B cell (primary cell): ENCODE results near the gene HPS5. TPM values are rescaled to one million over a fixed set of nuclear protein-coding genes. Genes with fewer than 3 reads are reported as not detected.

Experiments
- ATAC-seq: fragments of 200-7000 bp; cut with Tn5 transposase; one replicate; pipeline ENCODE4 v1.10.0; 2021; ENCODE audit warnings: low read depth, mild to moderate bottlenecking, moderate number of reproducible peaks, moderate library complexity
- CTCF ChIA-PET: fragments of 350-600 bp; sonication (Branson Sonifier 250); formaldehyde crosslinking; loops from one replicate; lab custom pipeline; 2021; ENCODE audit warnings: antibody characterized with exemption, inconsistent platforms; lab: Charles Lee
- POLR2A ChIA-PET: fragments of 350-600 bp; sonication (Branson Sonifier 250); formaldehyde crosslinking; loops from one replicate; lab custom pipeline; 2021; ENCODE audit warnings: antibody characterized with exemption; lab: Charles Lee
- DNase-seq: peaks from one replicate; pipeline ENCODE4 v3.0.0; 2013
- H2AFZ ChIP-seq: 2 replicates; pipeline ENCODE4 v1.6.1; 2012; ENCODE audit warnings: mild to moderate bottlenecking, low read depth, low read length; ENCODE audit not compliant: insufficient read depth, poor library complexity, severe bottlenecking
- H3K27ac ChIP-seq, 2 donors: 1 replicate in 1 of 2; 2 replicates in 1 of 2; pipeline ENCODE4 v1.5.1; 2012 to 2013; ENCODE audit warnings: low read length in 2 of 2, mild to moderate bottlenecking in 2 of 2, moderate library complexity in 1 of 2
- H3K27me3 ChIP-seq, 4 experiments: fragments of 200-600 bp in 1 of 4; sonication (generic) in 1 of 4; replicated peaks in 1 of 4; 1 replicate in 2 of 4; 2 replicates in 2 of 4; pipeline versions ENCODE4 v1.6.1 to v1.7.0; 2013 to 2016; ENCODE audit warnings: low read length in 3 of 4, mild to moderate bottlenecking in 2 of 4, mixed read lengths in 1 of 4, moderate library complexity in 1 of 4; ENCODE audit not compliant: insufficient read depth in 4 of 4, control insufficient read depth in 3 of 4; ENCODE audit errors: control extremely low read depth in 1 of 4
- H3K36me3 ChIP-seq, 2 experiments: replicated peaks in 1 of 2; 1 replicate in 1 of 2; 2 replicates in 1 of 2; pipeline versions ENCODE4 v1.6.1 to v1.7.1; 2013; ENCODE audit warnings: low read length in 1 of 2; ENCODE audit not compliant: insufficient read depth in 2 of 2, control insufficient read depth in 1 of 2; ENCODE audit errors: control extremely low read depth in 1 of 2, extremely low read depth in 1 of 2
- H3K4me1 ChIP-seq, 2 donors: fragments of 200-600 bp in 1 of 2; sonication (generic) in 1 of 2; 1 replicate in 1 of 2; 2 replicates in 1 of 2; pipeline versions ENCODE4 v1.5.1 to v1.6.1; 2013 to 2017; ENCODE audit warnings: low read length in 2 of 2; ENCODE audit not compliant: control insufficient read depth in 2 of 2, insufficient read depth in 2 of 2
- H3K4me2 ChIP-seq: replicated peaks from 2 replicates; pipeline ENCODE3; 2012; ENCODE audit warnings: mild to moderate bottlenecking, low read depth, low read length; ENCODE audit not compliant: poor library complexity, severe bottlenecking
- H3K4me3 ChIP-seq, 5 experiments: fragments of 200-600 bp in 1 of 5; sonication (generic) in 1 of 5; 1 replicate in 3 of 5; 2 replicates in 2 of 5; pipeline versions ENCODE4 v1.5.1 to v1.7.0; 2011 to 2016; ENCODE audit warnings: low read length in 4 of 5, mild to moderate bottlenecking in 4 of 5, low read depth in 2 of 5, control low read depth in 1 of 5, moderate library complexity in 1 of 5; ENCODE audit not compliant: insufficient read depth in 1 of 5; ENCODE audit errors: control extremely low read depth in 1 of 5, extremely low read depth in 1 of 5
- H3K79me2 ChIP-seq: fragments of 200-600 bp; sonication (generic); one replicate; pipeline ENCODE4 v1.6.0; 2016; ENCODE audit warnings: low read length; ENCODE audit not compliant: control insufficient read depth, insufficient read depth
- H3K9ac ChIP-seq: fragments of 200-600 bp; sonication (generic); 2 replicates; pipeline ENCODE4 v1.6.1; 2017; ENCODE audit warnings: mild to moderate bottlenecking, low read length, moderate library complexity
- H3K9me3 ChIP-seq, 3 donors: one replicate each; pipeline versions ENCODE4 v1.6.1 to v1.7.1; 2013; ENCODE audit warnings: low read length in 2 of 3; ENCODE audit not compliant: control insufficient read depth in 2 of 3, insufficient read depth in 1 of 3; ENCODE audit errors: control extremely low read depth in 1 of 3
- H4K20me1 ChIP-seq: 2 replicates; pipeline ENCODE4 v1.6.0; 2012; ENCODE audit warnings: mild to moderate bottlenecking, low read length; ENCODE audit not compliant: insufficient read depth, control insufficient read depth, poor library complexity, severe bottlenecking
- H3K27ac Mint-ChIP-seq: one replicate; pipeline ENCODE4 v1.8.0; 2021; ENCODE audit warnings: mixed read lengths
- H3K27me3 Mint-ChIP-seq: one replicate; pipeline ENCODE4 v1.8.0; 2021; ENCODE audit warnings: mixed read lengths
- H3K4me1 Mint-ChIP-seq: one replicate; pipeline ENCODE4 v1.8.0; 2021; ENCODE audit warnings: mixed read lengths
- H3K4me3 Mint-ChIP-seq: one replicate; pipeline ENCODE4 v1.8.0; 2021; ENCODE audit warnings: mixed read lengths
- H3K9me3 Mint-ChIP-seq: one replicate; pipeline ENCODE4 v1.8.0; 2022; ENCODE audit warnings: mixed read lengths; ENCODE audit not compliant: insufficient read depth
- CTCF ChIP-seq: fragments of 200-600 bp; IDR thresholded peaks from one replicate; pipeline ENCODE4 v1.8.0; 2022; ENCODE audit warnings: antibody characterized with exemption, mild to moderate bottlenecking
- EZH2 ChIP-seq: IDR thresholded peaks from 2 replicates; pipeline ENCODE4 v1.6.1; 2012; ENCODE audit warnings: borderline replicate concordance, low read depth, mild to moderate bottlenecking, moderate library complexity, low read length; ENCODE audit not compliant: insufficient read depth, poor library complexity, severe bottlenecking
- WGBS: methylation state at CpG from one replicate; pipeline ENCODE4 v1.1.5; 2013; ENCODE audit warnings: missing lambda C conversion rate; ENCODE audit not compliant: insufficient coverage; 5-methylcytosine and 5-hydroxymethylcytosine counted together
- intact Hi-C: fragments of 100-400 bp; cut with micrococcal nuclease; formaldehyde crosslinking; loops from one replicate; pipeline ENCODE4 v1.10.0; 2022
- polyA plus RNA-seq: library from polyadenylated mRNA; depleted of rRNA; stranded (reverse); fragments of >200 nt; gene quantifications from 2 replicates; pipeline ENCODE4 v1.2.3, GENCODE V29; 2012
- total RNA-seq, 2 donors: library from RNA; stranded (reverse); fragments of 120-200 nt in 1 of 2; gene quantifications; 1 replicate in 1 of 2; 2 replicates in 1 of 2; pipeline versions ENCODE4 v1.2.3 to v1.2.4, GENCODE V29; 2013 to 2022

Gene HPS5
- total and polyA plus RNA-seq, 2 donors (not counting 1 experiment from before 2014, with no cell fraction given) = 15.2 to 31.3 TPM

GRCh38 chr11:18321578-18321968 is 367 bp downstream of the HPS5 start:
- POLR2A ChIA-PET = interaction anchor here (0.6 to 2.5 kb wide), 4 partner anchors 39 to 74 kb away, joined by 3 to 18 read pairs (median 6); partner anchors contain the start of gene LDHA
- TF ChIP-seq EZH2 = no peak
- no peak for TF ChIP-seq CTCF
- Mint-ChIP-seq H3K4me3 (peak overlapping the region; percentile 96), H3K27me3 (no peaks in the 10 kb centered on the region), H3K9me3 (no peaks in the 10 kb centered on the region), H3K27ac (peak overlapping the region; percentile 100), H3K4me1 (peaks cover 75% of the 10 kb centered on the region)
- CTCF ChIA-PET = interaction anchor here (1.0 to 2.5 kb wide), 4 partner anchors 10 to 206 kb away, joined by 4 to 11 read pairs (median 8); partner anchors contain the start of gene LDHA
- H2AFZ ChIP-seq = peak overlapping the region; percentile 95
- H3K9me3 ChIP-seq = no peaks in the 10 kb centered on the region
- peaks cover 2 to 24% of the 10 kb centered on the region in 2 experiments for H3K36me3 ChIP-seq
- 0% methylated on average over 2 of the region's 4 CpGs for WGBS
- H4K20me1 ChIP-seq = peaks cover 18% of the 10 kb centered on the region
- DNase-seq (no peak), ATAC-seq (peak; percentile 3)
- intact Hi-C loops = loop anchor here (1.0 to 5.0 kb wide), 4 partner anchors 39 to 1584 kb away; partner anchors contain the start of genes C11orf58, TMEM86A and UEVLD
- peaks cover 93% of the 10 kb centered on the region for H3K79me2 ChIP-seq
- H3K9ac ChIP-seq = peak overlapping the region; percentile 98
- peak overlapping the region; percentile 98 to 100 for H3K27ac ChIP-seq
- H3K4me3 ChIP-seq = peak overlapping the region; percentile 82 to 94 (median 90)
- H3K4me1 ChIP-seq = peaks cover 39 to 54% of the 10 kb centered on the region in 2 donors
- H3K4me2 ChIP-seq = peak overlapping the region; percentile 93
- H3K27me3 ChIP-seq = no peaks in the 10 kb centered on the region

- peak overlapping the region; percentile 79 for H3K27ac Mint-ChIP-seq
- H3K9me3 Mint-ChIP-seq = no peaks in the 10 kb centered on the region
- H3K36me3 ChIP-seq = peaks cover 0 to 20% of the 10 kb centered on the region in 2 experiments
- intact Hi-C loops = loop anchor here (1.0 to 5.0 kb wide), 4 partner anchors 38 to 1583 kb away; partner anchors contain the start of genes C11orf58, TMEM86A and UEVLD
- peak overlapping the region in 1 of 2 donors; percentile 100 for H3K27ac ChIP-seq
- TF ChIP-seq EZH2 (no peak), CTCF (no peak)
- H3K27me3 Mint-ChIP-seq = no peaks in the 10 kb centered on the region
- DNase-seq = no peak
- peaks cover 39 to 54% of the 10 kb centered on the region in 2 donors for H3K4me1 ChIP-seq
- peaks cover 93% of the 10 kb centered on the region for H3K79me2 ChIP-seq
- peak overlapping the region; percentile 93 for H3K4me2 ChIP-seq
- no peaks in the 10 kb centered on the region for H3K9me3 ChIP-seq
- ChIA-PET POLR2A (interaction anchor here (2.5 kb wide), 1 partner anchor 38 kb away, joined by 8 read pairs; no protein-coding TSS in a partner anchor), CTCF (interaction anchor here (0.9 to 2.5 kb wide), 4 partner anchors 9 to 401 kb away, joined by 4 to 11 read pairs (median 8); partner anchors contain the start of gene LDHA)
- peaks cover 18% of the 10 kb centered on the region for H4K20me1 ChIP-seq
- H3K9ac ChIP-seq = peak overlapping the region; percentile 98
- peak overlapping the region; percentile 73 for H3K4me3 Mint-ChIP-seq
- peak overlapping the region in 2 of 5 experiments; percentile 23 to 90 for H3K4me3 ChIP-seq
- no peak overlapping the region for H2AFZ ChIP-seq
- no peaks in the 10 kb centered on the region for H3K27me3 ChIP-seq
- peaks cover 73% of the 10 kb centered on the region for H3K4me1 Mint-ChIP-seq
- ATAC-seq = no peak
Measured at GRCh38 chr11:18320617-18321016, 1.3 kb downstream of the HPS5 start.
